Measurements from ENCODE around the gene RNF180. TPM values are rescaled to one million over a fixed set of nuclear protein-coding genes. Genes with fewer than 3 reads are reported as not detected.

RNF180 gene, protein sequence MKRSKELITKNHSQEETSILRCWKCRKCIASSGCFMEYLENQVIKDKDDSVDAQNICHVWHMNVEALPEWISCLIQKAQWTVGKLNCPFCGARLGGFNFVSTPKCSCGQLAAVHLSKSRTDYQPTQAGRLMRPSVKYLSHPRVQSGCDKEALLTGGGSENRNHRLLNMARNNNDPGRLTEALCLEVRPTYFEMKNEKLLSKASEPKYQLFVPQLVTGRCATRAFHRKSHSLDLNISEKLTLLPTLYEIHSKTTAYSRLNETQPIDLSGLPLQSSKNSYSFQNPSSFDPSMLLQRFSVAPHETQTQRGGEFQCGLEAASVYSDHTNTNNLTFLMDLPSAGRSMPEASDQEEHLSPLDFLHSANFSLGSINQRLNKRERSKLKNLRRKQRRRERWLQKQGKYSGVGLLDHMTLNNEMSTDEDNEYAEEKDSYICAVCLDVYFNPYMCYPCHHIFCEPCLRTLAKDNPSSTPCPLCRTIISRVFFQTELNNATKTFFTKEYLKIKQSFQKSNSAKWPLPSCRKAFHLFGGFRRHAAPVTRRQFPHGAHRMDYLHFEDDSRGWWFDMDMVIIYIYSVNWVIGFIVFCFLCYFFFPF
- 1 to 10 TPM; 3.8 to 6.7 (median 6.0) TPM for total RNA-seq
- long read RNA-seq, partial matches to known transcripts = 0 of 3 reads
- long read RNA-seq, other reads (novel, unspliced or antisense) = 2 of 3 reads

DNA sequence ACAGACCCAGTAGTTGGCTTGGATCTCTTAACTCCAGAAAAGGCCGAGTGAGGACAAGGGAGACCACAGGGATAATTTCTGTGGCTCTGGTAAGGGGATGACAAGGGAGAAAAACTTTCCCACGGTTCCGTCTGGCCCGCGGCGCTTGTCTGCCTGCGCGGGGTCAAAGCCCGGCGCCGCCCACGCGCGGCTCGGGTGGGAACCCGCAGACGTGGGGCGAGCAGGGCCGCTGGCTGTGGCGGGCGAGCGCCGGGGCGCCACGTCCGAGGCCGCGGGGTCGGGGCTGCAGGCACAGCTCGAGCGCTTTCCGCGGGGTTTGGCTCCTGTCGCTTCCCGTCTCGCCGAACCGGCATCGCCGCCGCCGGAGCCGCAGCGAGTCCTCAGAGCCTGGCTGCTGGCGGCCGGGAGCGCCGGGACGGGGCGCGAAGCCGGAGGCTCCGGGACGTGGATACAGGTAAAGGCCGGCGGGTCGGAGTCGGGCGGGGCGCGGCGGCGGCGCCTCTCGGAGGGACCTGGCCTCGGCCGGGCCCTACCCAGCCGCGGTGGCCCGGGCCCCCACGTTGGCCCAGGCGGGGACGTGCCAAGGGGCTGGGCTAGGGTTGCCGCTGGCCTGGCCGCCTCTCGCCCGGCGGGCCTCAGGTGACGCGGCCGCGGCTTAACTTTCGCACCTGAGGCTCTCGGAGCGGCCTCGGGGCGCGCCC lies at the start of gene RNF180:
Gene RNF180, plus strand, starts transcription at position 344 of the 701 bp plus-strand sequence. CDS start 34,965 bp downstream, outside the sequence.
- Histone ChIP-seq H3K27ac (peak within 1 kb of the TSS; percentile 81 to 88 (median 82)), H3K27me3 (no peaks in the 10 kb centered on the region), H3K36me3 (no peaks in the 10 kb centered on the region), H3K4me1 (peaks cover 0 to 14% (median 3%) of the 10 kb centered on the region in 4 donors), H3K4me3 (peak within 1 kb of the TSS; percentile 61 to 75 (median 69)), H3K9me3 (no peaks in the 10 kb centered on the region)
- TF ChIP-seq, protein P1, sequence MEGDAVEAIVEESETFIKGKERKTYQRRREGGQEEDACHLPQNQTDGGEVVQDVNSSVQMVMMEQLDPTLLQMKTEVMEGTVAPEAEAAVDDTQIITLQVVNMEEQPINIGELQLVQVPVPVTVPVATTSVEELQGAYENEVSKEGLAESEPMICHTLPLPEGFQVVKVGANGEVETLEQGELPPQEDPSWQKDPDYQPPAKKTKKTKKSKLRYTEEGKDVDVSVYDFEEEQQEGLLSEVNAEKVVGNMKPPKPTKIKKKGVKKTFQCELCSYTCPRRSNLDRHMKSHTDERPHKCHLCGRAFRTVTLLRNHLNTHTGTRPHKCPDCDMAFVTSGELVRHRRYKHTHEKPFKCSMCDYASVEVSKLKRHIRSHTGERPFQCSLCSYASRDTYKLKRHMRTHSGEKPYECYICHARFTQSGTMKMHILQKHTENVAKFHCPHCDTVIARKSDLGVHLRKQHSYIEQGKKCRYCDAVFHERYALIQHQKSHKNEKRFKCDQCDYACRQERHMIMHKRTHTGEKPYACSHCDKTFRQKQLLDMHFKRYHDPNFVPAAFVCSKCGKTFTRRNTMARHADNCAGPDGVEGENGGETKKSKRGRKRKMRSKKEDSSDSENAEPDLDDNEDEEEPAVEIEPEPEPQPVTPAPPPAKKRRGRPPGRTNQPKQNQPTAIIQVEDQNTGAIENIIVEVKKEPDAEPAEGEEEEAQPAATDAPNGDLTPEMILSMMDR (IDR thresholded peaks at IDR 0.05) = no peak
- peak; percentile 64 for TF ChIP-seq POLR2A (IDR thresholded peaks at IDR 0.05)
- ATAC-seq (peak; percentile 87 to 95 (median 92)), DNase-seq (peak; percentile 65 to 78 (median 71))
- WGBS (ENCODE audit: insufficient coverage, low coverage, low lambda C conversion rate, missing lambda C conversion rate) = 0% methylated on average over 9 of the region's 88 CpGs
- intact Hi-C loops (cut with DNase I) = no loop called here

DNA sequence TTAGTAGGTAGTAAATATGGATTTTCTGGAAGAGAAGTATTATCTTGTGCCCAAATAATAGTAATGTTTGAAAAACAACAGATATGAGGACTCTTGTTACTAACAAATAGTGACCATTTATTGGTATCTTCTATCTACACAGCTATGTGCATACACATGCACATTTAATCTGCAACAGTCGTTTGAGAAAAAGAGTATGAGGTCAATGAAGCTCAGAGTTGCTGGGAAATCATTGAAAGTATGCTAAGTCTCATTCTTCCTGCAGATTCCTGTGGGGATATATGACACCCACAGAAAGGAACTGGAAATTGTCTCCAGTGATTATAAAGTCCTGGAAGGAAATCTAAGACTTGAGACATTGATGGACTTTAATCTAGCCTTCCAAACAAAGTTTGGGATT lies 40.1 kb upstream of the RNF180 start:
- H3K4me3 ChIP-seq = no peak overlapping the region
- no peaks in the 10 kb centered on the region for H3K9me3 ChIP-seq
- H3K36me3 ChIP-seq = no peaks in the 10 kb centered on the region
- peaks cover 0 to 7% (median 0%) of the 10 kb centered on the region in 4 donors for H3K4me1 ChIP-seq
- no peak for TF ChIP-seq POLR2A (IDR thresholded peaks at IDR 0.05)
- TF ChIP-seq, protein P1 (IDR thresholded peaks at IDR 0.05) = no peak
- no peaks in the 10 kb centered on the region for H3K27me3 ChIP-seq
- 15% methylated on average over 1 of the region's 1 CpG for WGBS (ENCODE audit: insufficient coverage, low coverage, low lambda C conversion rate, missing lambda C conversion rate)
- ATAC-seq (no peak), DNase-seq (no peak)
- no peak overlapping the region for H3K27ac ChIP-seq
- intact Hi-C loops (cut with DNase I) = no loop called here

DNA sequence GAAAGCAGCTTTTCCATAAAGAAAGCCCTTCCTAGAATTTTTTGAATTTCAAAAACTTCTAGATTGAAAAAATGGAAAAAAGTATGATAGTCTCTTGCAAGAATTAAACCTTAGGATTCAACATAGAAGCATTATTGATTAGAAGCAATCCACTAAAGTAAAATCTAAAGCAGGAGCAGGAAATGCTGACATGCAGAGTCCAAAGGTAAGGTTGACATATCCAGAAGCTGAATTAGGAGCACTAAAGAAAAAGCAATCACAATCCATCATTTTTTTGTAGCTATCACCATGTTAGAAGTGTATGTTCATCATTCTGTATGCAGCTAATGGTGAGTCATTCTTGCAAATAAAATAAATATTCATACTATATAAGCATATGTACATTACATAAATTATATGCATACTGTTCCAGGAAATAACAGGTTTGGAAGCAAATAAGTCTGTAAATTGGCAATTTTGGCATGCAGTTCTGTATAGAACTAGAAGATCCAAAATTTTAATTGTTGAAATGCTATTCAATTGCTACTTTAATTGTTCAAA lies 39.4 kb upstream of the RNF180 start:
- Histone ChIP-seq H3K36me3 (no peaks in the 10 kb centered on the region), H3K27ac (no peak overlapping the region), H3K4me1 (peaks cover 0 to 7% (median 0%) of the 10 kb centered on the region in 4 donors), H3K9me3 (no peaks in the 10 kb centered on the region), H3K27me3 (no peaks in the 10 kb centered on the region), H3K4me3 (no peak overlapping the region)
- DNase-seq = no peak
- ATAC-seq = peak in 3 of 4 donors; percentile 44 to 47 (median 46)
- intact Hi-C loops (cut with DNase I) = no loop called here
- TF ChIP-seq, protein P1 (IDR thresholded peaks at IDR 0.05) = no peak

DNA sequence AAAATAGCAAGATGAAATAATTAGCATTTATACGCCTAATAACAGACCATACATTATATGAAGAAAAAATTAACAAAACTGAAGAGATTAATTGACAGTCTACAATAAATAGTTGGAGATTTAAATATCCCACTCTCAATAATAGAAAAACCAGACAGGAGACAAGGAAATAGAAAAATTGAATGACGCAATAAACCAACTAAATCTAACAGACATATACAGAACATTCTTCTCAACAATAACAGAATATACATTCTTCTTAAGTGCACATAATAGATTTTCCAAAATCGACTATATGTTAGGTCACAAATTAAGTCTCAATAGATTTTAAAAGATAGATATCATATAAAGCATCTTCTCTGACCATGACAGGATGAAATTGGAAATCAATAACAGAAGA lies 25.6 kb upstream of the RNF180 start:
- intact Hi-C loops (cut with DNase I) = loop anchor here in 1 of 2 donors (10.0 kb wide), 1 partner anchor 65 kb away; no protein-coding TSS in a partner anchor
- Histone ChIP-seq H3K27ac (no peak overlapping the region), H3K4me1 (no peaks in the 10 kb centered on the region), H3K9me3 (no peaks in the 10 kb centered on the region), H3K36me3 (no peaks in the 10 kb centered on the region), H3K27me3 (no peaks in the 10 kb centered on the region), H3K4me3 (no peak overlapping the region)
- no peak for TF ChIP-seq POLR2A (IDR thresholded peaks at IDR 0.05)
- TF ChIP-seq, protein P1 (IDR thresholded peaks at IDR 0.05) = no peak
- DNase-seq = no peak
- no peak for ATAC-seq
- 66% methylated on average over 3 of the region's 3 CpGs for WGBS (ENCODE audit: insufficient coverage, low coverage, low lambda C conversion rate, missing lambda C conversion rate)
